ENCODE data around the gene SESN1. TPM values are rescaled to one million over a fixed set of nuclear protein-coding genes. Genes with fewer than 3 reads are reported as not detected.

Gene SESN1
- total RNA-seq, 1 donor from 2014 or later, result 23.6 TPM

DNA sequence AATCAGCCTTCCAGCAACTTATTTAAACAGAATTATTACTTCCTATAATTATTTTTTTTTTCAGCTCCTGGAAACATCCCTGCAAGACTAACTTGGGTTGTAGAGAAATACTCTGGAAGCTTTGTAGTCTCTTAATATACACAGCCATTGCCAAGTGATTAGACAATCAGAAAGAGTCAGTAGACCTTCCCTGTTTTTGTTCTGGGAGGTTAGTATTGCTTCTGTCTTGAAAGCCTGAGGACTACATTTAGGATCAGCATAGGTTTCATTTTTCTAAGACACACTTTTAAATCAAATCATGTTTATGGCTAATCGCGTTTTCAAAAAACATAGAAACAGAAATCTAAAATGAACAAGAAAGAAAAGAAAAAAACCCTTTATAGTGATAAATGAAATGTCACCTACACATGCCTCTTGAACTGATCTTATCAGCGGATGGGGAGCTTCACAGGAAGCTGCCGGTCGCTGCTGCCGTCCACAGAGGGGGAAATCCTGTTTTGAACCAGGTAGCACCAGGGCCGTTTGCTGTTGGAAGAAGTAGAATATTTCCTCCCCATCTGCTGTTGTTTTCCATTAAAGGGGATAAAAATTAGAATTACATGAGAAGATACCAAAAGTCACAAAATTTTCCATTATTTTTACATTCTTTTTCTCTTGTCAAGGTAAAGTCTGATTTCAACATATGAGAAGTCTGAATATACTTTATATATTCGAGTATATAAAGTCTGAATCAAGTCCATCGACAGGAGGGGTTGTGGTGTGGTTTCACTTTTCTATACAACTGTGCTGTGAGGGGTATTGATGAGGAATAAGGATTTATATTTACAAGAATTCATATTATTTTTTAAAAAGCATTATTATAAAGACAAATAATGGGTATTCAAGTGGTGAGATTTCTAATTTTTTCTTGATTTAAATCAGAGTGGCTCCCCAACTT, 151.8 kb downstream of the SESN1 start:
- Mint-ChIP-seq H3K36me3 (ENCODE audit: low read depth, unreplicated experiment) (peaks cover 11% of the 10 kb centered on the region), H3K9me3 (ENCODE audit: unreplicated experiment) (peaks cover 4% of the 10 kb centered on the region), H3K4me3 (ENCODE audit: unreplicated experiment) (no peak overlapping the region), H3K27me3 (ENCODE audit: unreplicated experiment) (peaks cover 7% of the 10 kb centered on the region), H3K4me1 (ENCODE audit: unreplicated experiment) (peaks cover 25% of the 10 kb centered on the region), H3K27ac (ENCODE audit: unreplicated experiment) (peak overlapping the region; percentile 72)
- DNase-seq (ENCODE audit: low spot score), result peak; percentile 17
- TF ChIP-seq, protein P1, sequence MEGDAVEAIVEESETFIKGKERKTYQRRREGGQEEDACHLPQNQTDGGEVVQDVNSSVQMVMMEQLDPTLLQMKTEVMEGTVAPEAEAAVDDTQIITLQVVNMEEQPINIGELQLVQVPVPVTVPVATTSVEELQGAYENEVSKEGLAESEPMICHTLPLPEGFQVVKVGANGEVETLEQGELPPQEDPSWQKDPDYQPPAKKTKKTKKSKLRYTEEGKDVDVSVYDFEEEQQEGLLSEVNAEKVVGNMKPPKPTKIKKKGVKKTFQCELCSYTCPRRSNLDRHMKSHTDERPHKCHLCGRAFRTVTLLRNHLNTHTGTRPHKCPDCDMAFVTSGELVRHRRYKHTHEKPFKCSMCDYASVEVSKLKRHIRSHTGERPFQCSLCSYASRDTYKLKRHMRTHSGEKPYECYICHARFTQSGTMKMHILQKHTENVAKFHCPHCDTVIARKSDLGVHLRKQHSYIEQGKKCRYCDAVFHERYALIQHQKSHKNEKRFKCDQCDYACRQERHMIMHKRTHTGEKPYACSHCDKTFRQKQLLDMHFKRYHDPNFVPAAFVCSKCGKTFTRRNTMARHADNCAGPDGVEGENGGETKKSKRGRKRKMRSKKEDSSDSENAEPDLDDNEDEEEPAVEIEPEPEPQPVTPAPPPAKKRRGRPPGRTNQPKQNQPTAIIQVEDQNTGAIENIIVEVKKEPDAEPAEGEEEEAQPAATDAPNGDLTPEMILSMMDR (IDR thresholded peaks at IDR 0.05; ENCODE audit: unreplicated experiment), result no peak

DNA sequence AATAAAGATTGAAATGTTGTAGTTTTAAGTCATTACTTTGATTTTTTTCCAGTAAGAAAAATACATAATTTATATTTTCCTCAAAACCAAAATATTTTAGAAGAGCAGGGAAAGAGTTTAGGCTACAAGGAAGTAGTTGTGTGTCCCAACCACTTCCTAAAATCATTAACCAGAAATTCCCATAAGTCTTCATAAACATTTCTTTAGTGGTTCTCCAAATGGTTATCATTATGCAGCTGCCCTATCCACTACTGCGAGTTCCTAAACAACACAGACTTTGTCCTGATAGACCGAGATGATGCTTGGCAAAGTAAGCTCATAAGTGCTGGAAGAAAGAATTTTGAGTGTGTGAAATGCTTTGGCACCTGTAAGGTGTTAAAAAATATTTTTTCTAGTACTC, 152.8 kb downstream of the SESN1 start:
- H3K9me3 Mint-ChIP-seq (ENCODE audit: unreplicated experiment), result peaks cover 4% of the 10 kb centered on the region
- H3K4me3 Mint-ChIP-seq (ENCODE audit: unreplicated experiment), result no peak overlapping the region
- H3K4me1 Mint-ChIP-seq (ENCODE audit: unreplicated experiment), result peaks cover 22% of the 10 kb centered on the region
- H3K27me3 Mint-ChIP-seq (ENCODE audit: unreplicated experiment), result peaks cover 6% of the 10 kb centered on the region
- TF ChIP-seq, protein P1 (IDR thresholded peaks at IDR 0.05; ENCODE audit: unreplicated experiment), result no peak
- H3K27ac Mint-ChIP-seq (ENCODE audit: unreplicated experiment), result no peak overlapping the region
- no peak for DNase-seq (ENCODE audit: low spot score)
- H3K36me3 Mint-ChIP-seq (ENCODE audit: low read depth, unreplicated experiment), result peaks cover 10% of the 10 kb centered on the region

DNA sequence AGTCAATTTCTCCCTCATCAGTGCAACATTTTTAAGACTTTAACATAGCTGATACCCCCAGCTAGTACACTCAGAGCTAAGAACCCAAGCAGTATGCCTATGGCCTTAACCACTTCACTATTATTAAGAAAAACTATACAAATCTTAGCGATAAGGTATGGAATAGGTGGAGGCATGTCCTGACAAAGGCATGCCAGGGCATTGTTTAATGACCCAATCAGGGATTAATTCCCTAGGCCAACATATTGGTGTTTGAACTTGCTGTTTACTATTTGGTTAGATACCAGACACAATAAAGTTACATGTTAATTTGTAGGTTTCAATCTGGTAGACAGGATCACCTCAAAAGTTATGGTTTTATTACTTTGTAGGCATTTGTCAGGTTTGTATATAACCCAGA, 153.4 kb downstream of the SESN1 start:
- no peak for DNase-seq (ENCODE audit: low spot score)
- peaks cover 6% of the 10 kb centered on the region for H3K36me3 Mint-ChIP-seq (ENCODE audit: low read depth, unreplicated experiment)
- H3K27me3 Mint-ChIP-seq (ENCODE audit: unreplicated experiment), result peaks cover 4% of the 10 kb centered on the region
- H3K4me3 Mint-ChIP-seq (ENCODE audit: unreplicated experiment), result no peak overlapping the region
- H3K9me3 Mint-ChIP-seq (ENCODE audit: unreplicated experiment), result no peaks in the 10 kb centered on the region
- TF ChIP-seq, protein P1 (IDR thresholded peaks at IDR 0.05; ENCODE audit: unreplicated experiment), result no peak
- H3K4me1 Mint-ChIP-seq (ENCODE audit: unreplicated experiment), result peaks cover 18% of the 10 kb centered on the region
- no peak overlapping the region for H3K27ac Mint-ChIP-seq (ENCODE audit: unreplicated experiment)

DNA sequence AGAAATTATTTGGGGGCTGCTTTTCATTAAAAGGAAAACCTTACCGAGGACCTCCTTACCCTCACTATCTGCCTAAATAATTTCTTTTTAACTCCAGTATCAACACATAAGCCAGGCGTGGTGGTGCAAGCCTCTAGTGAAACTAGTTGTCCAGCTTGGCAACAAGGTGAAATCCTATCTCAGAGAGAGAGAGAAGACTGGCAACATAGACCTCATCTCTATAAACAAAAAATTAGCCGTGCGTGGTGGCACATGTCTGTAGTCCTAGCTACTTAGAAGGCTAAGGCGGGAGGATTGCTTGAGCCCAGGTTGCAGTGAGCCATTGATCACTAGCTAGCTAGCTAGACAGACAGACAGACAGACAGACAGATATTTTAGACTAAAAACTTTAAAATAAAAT, 153.9 kb downstream of the SESN1 start:
- no peak overlapping the region for H3K4me3 Mint-ChIP-seq (ENCODE audit: unreplicated experiment)
- no peak for DNase-seq (ENCODE audit: low spot score)
- H3K9me3 Mint-ChIP-seq (ENCODE audit: unreplicated experiment), result no peaks in the 10 kb centered on the region
- TF ChIP-seq, protein P1 (IDR thresholded peaks at IDR 0.05; ENCODE audit: unreplicated experiment), result no peak
- peaks cover 6% of the 10 kb centered on the region for H3K36me3 Mint-ChIP-seq (ENCODE audit: low read depth, unreplicated experiment)
- peaks cover 18% of the 10 kb centered on the region for H3K4me1 Mint-ChIP-seq (ENCODE audit: unreplicated experiment)
- no peak overlapping the region for H3K27ac Mint-ChIP-seq (ENCODE audit: unreplicated experiment)
- H3K27me3 Mint-ChIP-seq (ENCODE audit: unreplicated experiment), result peaks cover 4% of the 10 kb centered on the region

DNA sequence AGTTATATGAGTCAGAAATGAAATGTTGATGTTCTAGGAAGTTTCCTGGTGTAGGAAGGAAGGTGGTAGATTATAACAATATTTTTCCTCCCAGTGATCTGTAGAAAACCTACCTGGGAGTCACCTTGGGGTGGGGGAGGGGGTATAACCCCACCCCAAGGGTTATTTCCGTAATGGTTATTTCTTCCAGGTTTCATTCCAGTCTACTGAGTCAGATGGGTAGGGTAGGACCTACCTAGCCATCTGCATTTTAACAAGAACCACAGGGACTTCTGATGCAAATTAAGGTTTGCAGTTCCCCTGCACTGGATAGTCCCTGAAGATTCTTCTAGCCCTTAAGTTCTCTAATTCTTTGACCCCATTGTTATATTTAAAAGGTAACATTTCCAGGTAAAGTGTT, 157.5 kb downstream of the SESN1 start:
- H3K4me3 Mint-ChIP-seq (ENCODE audit: unreplicated experiment), result no peak overlapping the region
- H3K27ac Mint-ChIP-seq (ENCODE audit: unreplicated experiment), result no peak overlapping the region
- H3K36me3 Mint-ChIP-seq (ENCODE audit: low read depth, unreplicated experiment), result peaks cover 6% of the 10 kb centered on the region
- H3K4me1 Mint-ChIP-seq (ENCODE audit: unreplicated experiment), result peaks cover 13% of the 10 kb centered on the region
- peaks cover 2% of the 10 kb centered on the region for H3K27me3 Mint-ChIP-seq (ENCODE audit: unreplicated experiment)
- TF ChIP-seq, protein P1 (IDR thresholded peaks at IDR 0.05; ENCODE audit: unreplicated experiment), result no peak
- H3K9me3 Mint-ChIP-seq (ENCODE audit: unreplicated experiment), result no peaks in the 10 kb centered on the region
- no peak for DNase-seq (ENCODE audit: low spot score)

All from endothelial cell (in vitro differentiated cells).